Uterus (tissue), 4 donors: ENCODE measurements around the gene EFS. TPM values are rescaled to one million over a fixed set of nuclear protein-coding genes. Genes with fewer than 3 reads are reported as not detected.
A peak's percentile ranks its signal among the peaks of the same experiment; 100 is the strongest.

Experiments
- DNase-seq, 2 donors: peaks; one replicate each; pipeline ENCODE4 v3.0.0-alpha.2; 2019 to 2020
- H3K27ac ChIP-seq, 2 donors: fragments of 200-600 bp; sonication (generic); 1 replicate in 1 of 2; 2 replicates in 1 of 2; pipeline ENCODE4 v1.5.1; 2016 to 2018
- H3K27me3 ChIP-seq, 2 donors: fragments of 200-600 bp; sonication (generic); one replicate each; pipeline ENCODE4 v1.5.1; 2018 to 2019; ENCODE audit warnings: control low read depth in 1 of 2
- H3K36me3 ChIP-seq, 2 donors: fragments of 200-600 bp; sonication (generic); one replicate each; pipeline ENCODE4 v1.5.1; 2019; ENCODE audit warnings: control low read depth in 1 of 2
- H3K4me1 ChIP-seq, 2 donors: fragments of 200-600 bp; sonication (generic); one replicate each; pipeline ENCODE4 v1.5.1; 2018 to 2019; ENCODE audit warnings: control low read depth in 1 of 2
- H3K4me3 ChIP-seq, 2 donors: fragments of 200-600 bp; sonication (generic); 1 replicate in 1 of 2; 2 replicates in 1 of 2; pipeline ENCODE4 v1.5.1; 2018 to 2019; ENCODE audit warnings: mild to moderate bottlenecking in 1 of 2
- H3K9me3 ChIP-seq, 2 donors: fragments of 200-600 bp; sonication (generic); one replicate each; pipeline ENCODE4 v1.5.1; 2019; ENCODE audit warnings: control low read depth in 1 of 2
- CTCF ChIP-seq, 4 experiments: fragments of 200-600 bp in 2 of 4; fragments of 450-650 bp in 2 of 4; sonication (generic) in 2 of 4; IDR thresholded peaks; one replicate each; pipeline ENCODE4 v1.5.1; 2016 to 2019; ENCODE audit warnings: antibody characterized with exemption in 4 of 4, mild to moderate bottlenecking in 2 of 4, moderate library complexity in 1 of 4
- POLR2A ChIP-seq, 2 donors: fragments of 450-650 bp; IDR thresholded peaks; one replicate each; pipeline ENCODE4 v1.6.1; 2016; ENCODE audit warnings: antibody characterized with exemption in 2 of 2, mild to moderate bottlenecking in 1 of 2, moderate library complexity in 1 of 2
- intact Hi-C: fragments of 100-400 bp; cut with DNase I; formaldehyde crosslinking; loops from one replicate; pipeline ENCODE4 v1.15.1; 2023; ENCODE audit warnings: low total_unique reads
- total RNA-seq, 4 donors: library from RNA; depleted of rRNA in 3 of 4; stranded (reverse); fragments of >200 nt in 3 of 4; gene quantifications; one replicate each; pipeline versions ENCODE4 v1.1.0 to v1.2.4, GENCODE V29; 2014 to 2023
- donor health status: DM: yes; HTN: yes; CAD: no.

Gene EFS
- total RNA-seq, 4 donors from 2014 or later: 4.1 to 42.4 (median 21.7) TPM

- peak overlapping the region; percentile 43 to 88 for H3K4me3 ChIP-seq
- H3K36me3 ChIP-seq: no peaks in the 10 kb centered on the region
- H3K9me3 ChIP-seq: no peaks in the 10 kb centered on the region
- no peak for TF ChIP-seq POLR2A (IDR thresholded peaks at IDR 0.05)
- TF ChIP-seq CTCF (IDR thresholded peaks at IDR 0.05): no peak
- H3K27me3 ChIP-seq: no peaks in the 10 kb centered on the region
- intact Hi-C loops: no loop called here
- H3K4me1 ChIP-seq: peaks cover 6 to 9% of the 10 kb centered on the region in 2 donors
- H3K27ac ChIP-seq: peak overlapping the region; percentile 93 to 96
- peak in 1 of 2 donors; percentile 49 for DNase-seq
Measured at GRCh38 chr14:23319746-23320583, 45.0 kb downstream of the EFS start.

GRCh38 chr14:23316300-23316699 is 48.7 kb downstream of the EFS start:
- intact Hi-C loops: no loop called here
- TF ChIP-seq CTCF (IDR thresholded peaks at IDR 0.05): no peak
- no peak for TF ChIP-seq POLR2A (IDR thresholded peaks at IDR 0.05)
- Histone ChIP-seq H3K4me3 (no peak overlapping the region), H3K27me3 (no peaks in the 10 kb centered on the region), H3K4me1 (no peaks in the 10 kb centered on the region), H3K36me3 (no peaks in the 10 kb centered on the region), H3K27ac (no peak overlapping the region), H3K9me3 (no peaks in the 10 kb centered on the region)
- DNase-seq: no peak

- no peak for DNase-seq
- H3K4me1 ChIP-seq: peaks cover 0 to 16% of the 10 kb centered on the region in 2 donors
Measured at GRCh38 chr14:23310546-23310945, 54.4 kb downstream of the EFS start.

GRCh38 chr14:23308721-23309445 is 56.1 kb downstream of the EFS start:
- H3K9me3 ChIP-seq: no peaks in the 10 kb centered on the region
- no peak for DNase-seq
- intact Hi-C loops: no loop called here
- no peak overlapping the region for H3K4me3 ChIP-seq
- TF ChIP-seq CTCF (IDR thresholded peaks at IDR 0.05): no peak
- no peak for TF ChIP-seq POLR2A (IDR thresholded peaks at IDR 0.05)
- peaks cover 0 to 16% of the 10 kb centered on the region in 2 donors for H3K4me1 ChIP-seq
- no peaks in the 10 kb centered on the region for H3K36me3 ChIP-seq
- H3K27me3 ChIP-seq: no peaks in the 10 kb centered on the region
- H3K27ac ChIP-seq: peak overlapping the region in 1 of 2 donors; percentile 17

More at GRCh38 chr14:23310546-23310945, 54.4 kb downstream of the EFS start:
- no peaks in the 10 kb centered on the region for H3K9me3 ChIP-seq
- H3K27me3 ChIP-seq: no peaks in the 10 kb centered on the region
- H3K4me3 ChIP-seq: no peak overlapping the region
- no peak overlapping the region for H3K27ac ChIP-seq
- TF ChIP-seq CTCF (IDR thresholded peaks at IDR 0.05): no peak
- no peak for TF ChIP-seq POLR2A (IDR thresholded peaks at IDR 0.05)
- no peaks in the 10 kb centered on the region for H3K36me3 ChIP-seq
- intact Hi-C loops: no loop called here
